Mesodermal cell (in vitro differentiated cells): ENCODE measurements around the gene VCL.
"Not testable (repeated sequence)": the region's sequence is repeated elsewhere in the genome, so short reads cannot be mapped to it uniquely, and the experiment has no call there.

Experiments
- H3K27ac ChIP-seq: 2 replicates; pipeline ENCODE4 v1.7.0; 2013; ENCODE audit warnings: mild to moderate bottlenecking, low read depth, low read length, moderate library complexity; ENCODE audit not compliant: severe bottlenecking
- H3K36me3 ChIP-seq: 2 replicates; pipeline ENCODE4 v1.7.1; 2013; ENCODE audit warnings: mild to moderate bottlenecking, low read length, moderate library complexity; ENCODE audit not compliant: control insufficient read depth, insufficient read depth
- H3K4me1 ChIP-seq: one replicate; pipeline ENCODE4 v1.7.1; 2013; ENCODE audit warnings: mild to moderate bottlenecking, low read length; ENCODE audit not compliant: insufficient read depth, control insufficient read depth, poor library complexity, severe bottlenecking
- H3K4me3 ChIP-seq: 2 replicates; pipeline ENCODE4 v1.7.0; 2013; ENCODE audit warnings: low read length, control low read depth, mild to moderate bottlenecking; ENCODE audit not compliant: insufficient read depth, poor library complexity, severe bottlenecking; ENCODE audit errors: extremely low read depth
- H3K9me3 ChIP-seq: 2 replicates; pipeline ENCODE4 v1.7.1; 2013; ENCODE audit warnings: mild to moderate bottlenecking, low read length, moderate library complexity; ENCODE audit not compliant: control insufficient read depth
- WGBS, 2 experiments: methylation state at CpG; one replicate each; pipeline ENCODE4 v1.1.5; 2013; ENCODE audit warnings: missing lambda C conversion rate in 2 of 2; ENCODE audit not compliant: insufficient coverage in 2 of 2; 5-methylcytosine and 5-hydroxymethylcytosine counted together

Gene VCL

DNA sequence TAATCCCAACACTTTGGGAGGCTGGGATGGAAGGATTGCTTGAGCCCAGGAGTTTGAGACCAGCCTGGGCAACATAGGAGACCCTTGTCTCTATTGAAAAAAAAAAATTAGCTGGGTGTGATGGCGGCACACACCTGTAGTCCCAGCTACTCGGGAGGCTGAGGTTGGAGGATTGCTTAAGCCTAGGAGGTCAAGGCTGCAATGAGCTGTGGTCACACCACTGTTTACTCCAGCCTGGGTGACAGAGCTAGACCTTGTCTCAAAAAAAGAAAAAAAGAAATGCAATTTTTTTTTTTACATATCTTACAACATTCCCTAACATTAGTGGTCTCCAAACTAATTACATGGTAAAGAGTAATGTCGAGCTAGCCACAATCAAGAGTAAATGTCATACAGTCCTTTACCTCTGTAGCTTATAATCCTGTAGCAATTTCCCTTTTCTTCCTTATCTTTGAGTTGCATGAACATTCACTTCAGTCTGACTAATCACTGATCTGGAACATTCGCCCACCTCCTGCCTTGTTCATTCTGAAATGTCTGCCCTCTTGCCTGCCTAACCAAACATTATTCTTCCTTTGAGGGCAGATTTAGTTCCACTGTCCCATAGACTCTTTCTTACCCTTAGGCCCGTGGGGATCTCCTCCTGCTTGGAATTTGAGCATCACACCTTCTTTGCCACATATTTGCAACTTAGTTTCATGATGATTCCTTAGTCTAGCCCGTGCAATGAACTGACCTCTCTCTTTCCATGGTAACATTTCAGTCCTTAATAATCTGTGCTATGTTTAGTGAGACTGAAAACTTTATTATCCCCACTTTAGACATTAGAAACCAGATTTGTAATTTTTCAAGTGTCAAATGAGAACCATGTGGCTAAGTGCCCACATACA lies 4.8 kb upstream of the VCL start:
- WGBS, 2 experiments = 86 to 94% methylated on average over 5 of the region's 6 CpGs
- Histone ChIP-seq H3K9me3 (no peaks in the 10 kb centered on the region), H3K36me3 (no peaks in the 10 kb centered on the region), H3K27ac (no peak overlapping the region), H3K4me1 (peaks cover 5% of the 10 kb centered on the region), H3K4me3 (no peak overlapping the region)

GRCh38 chr10:73995035-73995358 lies 2.9 kb upstream of the VCL start:
- WGBS, 2 experiments = 100% methylated on average over 2 of the region's 2 CpGs; no CpG with 5 or more reads in 1 of the 2 experiments
- Histone ChIP-seq H3K27ac (no peak overlapping the region), H3K9me3 (no peaks in the 10 kb centered on the region), H3K4me1 (peaks cover 5% of the 10 kb centered on the region), H3K4me3 (no peak overlapping the region), H3K36me3 (no peaks in the 10 kb centered on the region)

- H3K36me3 ChIP-seq = peaks cover 23% of the 10 kb centered on the region
- WGBS, 2 experiments = 0 to 8% methylated on average over 7 to 11 of the region's 11 CpGs
- no peak overlapping the region for H3K27ac ChIP-seq
- peaks cover 16% of the 10 kb centered on the region for H3K4me1 ChIP-seq
- H3K4me3 ChIP-seq = peak overlapping the region; percentile 96
- H3K9me3 ChIP-seq = no peaks in the 10 kb centered on the region
These were observed 492 bp upstream of the VCL start for GRCh38 chr10:73997461-73997786.

GRCh38 chr10:73998623-73998928 lies 660 bp downstream of the VCL start:
- Histone ChIP-seq H3K4me1 (peaks cover 17% of the 10 kb centered on the region), H3K27ac (peak overlapping the region; percentile 82), H3K4me3 (peak overlapping the region; percentile 96), H3K36me3 (peaks cover 23% of the 10 kb centered on the region), H3K9me3 (no peaks in the 10 kb centered on the region)
- 0% methylated on average over 20 to 21 of the region's 21 CpGs for WGBS, 2 experiments

GRCh38 chr10:73998929-73999691 lies 1.2 kb downstream of the VCL start:
- 2 to 3% methylated on average over 6 to 7 of the region's 14 CpGs for WGBS, 2 experiments
- Histone ChIP-seq H3K4me3 (peak overlapping the region; percentile 96), H3K9me3 (no peaks in the 10 kb centered on the region), H3K36me3 (peaks cover 26% of the 10 kb centered on the region), H3K27ac (peak overlapping the region; percentile 82), H3K4me1 (peaks cover 17% of the 10 kb centered on the region)

GRCh38 chr10:73999703-74000102 lies 1.8 kb downstream of the VCL start:
- peaks cover 17% of the 10 kb centered on the region for H3K4me1 ChIP-seq
- H3K9me3 ChIP-seq = no peaks in the 10 kb centered on the region
- H3K4me3 ChIP-seq = peak overlapping the region; percentile 96
- peaks cover 26% of the 10 kb centered on the region for H3K36me3 ChIP-seq
- peak overlapping the region; percentile 82 for H3K27ac ChIP-seq
- no CpG with 5 or more reads among the region's 1 CpG for WGBS, 2 experiments

DNA sequence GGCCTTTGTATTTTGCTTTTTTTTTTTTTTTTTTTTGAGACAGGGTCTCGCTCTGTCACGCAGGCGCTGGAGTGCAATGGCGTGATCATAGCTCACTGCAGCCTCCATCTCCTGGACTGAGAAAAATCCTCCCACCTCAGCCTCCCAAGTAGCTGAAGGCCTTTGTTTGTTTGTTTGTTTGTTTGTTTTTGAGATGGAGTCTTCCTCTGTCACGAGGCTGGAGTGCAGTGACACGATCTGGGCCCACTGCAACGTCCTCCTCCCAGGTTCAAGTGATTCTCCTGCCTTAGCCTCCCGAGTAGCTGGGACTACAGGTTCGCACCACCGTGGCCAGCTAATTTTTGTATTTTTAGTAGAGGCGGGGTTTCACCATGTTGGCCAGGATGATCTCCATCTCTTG lies 2.3 kb downstream of the VCL start:
- Histone ChIP-seq H3K36me3 (peaks cover 26% of the 10 kb centered on the region), H3K4me3 (peak overlapping the region; percentile 96), H3K4me1 (peaks cover 17% of the 10 kb centered on the region), H3K27ac (peak overlapping the region; percentile 82)
- 86 to 89% methylated on average over 6 to 7 of the region's 11 CpGs for WGBS, 2 experiments
- H3K9me3 ChIP-seq = not testable (repeated sequence)

DNA sequence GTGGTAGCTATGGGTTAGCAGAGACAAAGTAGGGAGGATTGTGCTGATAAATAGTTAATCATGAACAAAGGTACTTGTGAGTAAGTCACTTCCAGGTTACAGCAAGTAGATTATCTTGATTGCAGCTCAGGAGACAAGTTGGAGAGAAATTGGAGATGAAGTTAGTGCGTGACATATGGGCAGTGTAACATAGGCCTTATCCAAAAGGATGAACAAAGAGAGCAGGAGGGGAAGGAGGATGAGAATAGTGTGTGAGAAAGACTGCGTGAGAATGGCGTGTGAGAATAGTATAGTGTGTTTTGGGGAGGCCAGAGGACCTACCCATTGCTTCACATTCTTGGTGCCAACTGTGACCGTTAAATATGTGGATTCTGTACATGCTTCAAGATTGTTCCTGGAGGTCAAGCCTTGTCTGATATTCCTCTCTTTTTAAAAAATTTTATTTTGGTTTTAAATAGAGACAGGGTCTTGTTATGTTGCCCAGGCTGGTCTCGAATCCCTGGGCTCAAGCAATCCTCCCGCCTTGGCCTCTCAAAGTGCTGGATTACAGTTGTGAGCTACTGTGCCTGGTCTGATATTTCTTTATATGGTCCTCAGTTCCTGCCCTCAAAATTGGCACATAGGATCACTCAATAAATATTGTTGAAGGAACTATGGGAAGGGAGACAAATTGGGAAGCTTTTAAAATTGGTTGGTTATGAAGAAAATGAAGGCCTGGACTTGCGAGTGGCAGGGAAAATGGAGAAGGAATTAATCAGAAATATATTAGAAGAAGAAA lies 3.2 kb downstream of the VCL start:
- Histone ChIP-seq H3K36me3 (peaks cover 27% of the 10 kb centered on the region), H3K9me3 (no peaks in the 10 kb centered on the region), H3K4me1 (peaks cover 17% of the 10 kb centered on the region), H3K27ac (no peak overlapping the region), H3K4me3 (peak overlapping the region; percentile 96)
- 93 to 98% methylated on average over 5 to 7 of the region's 7 CpGs for WGBS, 2 experiments

DNA sequence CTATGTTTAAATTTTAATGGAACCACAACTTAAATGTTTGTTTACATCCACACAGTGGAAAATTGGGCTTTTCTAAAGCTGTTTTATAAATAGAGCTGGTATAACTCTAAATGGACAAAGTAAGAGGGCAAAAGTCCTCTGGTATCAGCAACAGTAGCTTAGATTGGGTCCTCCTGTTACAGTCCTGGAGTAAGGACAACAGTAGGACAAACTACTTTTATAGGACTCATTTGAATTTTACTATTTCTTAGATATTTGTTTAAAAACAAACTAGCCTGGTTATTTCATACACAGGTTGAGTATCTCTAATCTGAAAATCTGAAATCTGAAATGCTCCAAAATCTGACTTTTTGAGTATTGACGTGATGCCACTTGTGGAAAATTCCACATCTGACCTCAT lies 8.4 kb downstream of the VCL start:
- H3K4me1 ChIP-seq = peaks cover 5% of the 10 kb centered on the region
- 100% methylated on average over 1 of the region's 1 CpG; no CpG with 5 or more reads in 1 of the 2 experiments for WGBS, 2 experiments
- H3K27ac ChIP-seq = no peak overlapping the region
- H3K4me3 ChIP-seq = no peak overlapping the region
- H3K9me3 ChIP-seq = no peaks in the 10 kb centered on the region
- H3K36me3 ChIP-seq = peaks cover 57% of the 10 kb centered on the region

- Histone ChIP-seq H3K9me3 (no peaks in the 10 kb centered on the region), H3K36me3 (peaks cover 64% of the 10 kb centered on the region), H3K4me3 (no peak overlapping the region), H3K4me1 (peaks cover 7% of the 10 kb centered on the region), H3K27ac (no peak overlapping the region)
- 100% methylated on average over 1 of the region's 3 CpGs; no CpG with 5 or more reads in 1 of the 2 experiments for WGBS, 2 experiments
These were observed 10.4 kb downstream of the VCL start for GRCh38 chr10:74008212-74008731.
